Neuron (in vitro differentiated cells): Measurements from ENCODE around the gene PLEKHG7.

Experiments used
- H2AFZ ChIP-seq: one replicate; pipeline ENCODE4 v1.6.1; 2013; ENCODE audit warnings: low read depth, mild to moderate bottlenecking, inconsistent platforms, low read length, moderate library complexity
- H3K27me3 ChIP-seq: one replicate; pipeline ENCODE4 v1.6.1; 2013; ENCODE audit warnings: low read length; ENCODE audit not compliant: insufficient read depth
- H3K36me3 ChIP-seq: one replicate; pipeline ENCODE4 v1.6.1; 2013; ENCODE audit warnings: low read length; ENCODE audit not compliant: insufficient read depth
- H3K4me1 ChIP-seq: one replicate; pipeline ENCODE4 v1.6.1; 2013; ENCODE audit warnings: low read length; ENCODE audit not compliant: insufficient read depth
- H3K4me3 ChIP-seq: 2 replicates; pipeline ENCODE4 v1.5.1; 2013; ENCODE audit warnings: mild to moderate bottlenecking, low read length, moderate library complexity
- H3K9me3 ChIP-seq: one replicate; pipeline ENCODE4 v1.6.1; 2013; ENCODE audit warnings: low read length

PLEKHG7 gene

DNA sequence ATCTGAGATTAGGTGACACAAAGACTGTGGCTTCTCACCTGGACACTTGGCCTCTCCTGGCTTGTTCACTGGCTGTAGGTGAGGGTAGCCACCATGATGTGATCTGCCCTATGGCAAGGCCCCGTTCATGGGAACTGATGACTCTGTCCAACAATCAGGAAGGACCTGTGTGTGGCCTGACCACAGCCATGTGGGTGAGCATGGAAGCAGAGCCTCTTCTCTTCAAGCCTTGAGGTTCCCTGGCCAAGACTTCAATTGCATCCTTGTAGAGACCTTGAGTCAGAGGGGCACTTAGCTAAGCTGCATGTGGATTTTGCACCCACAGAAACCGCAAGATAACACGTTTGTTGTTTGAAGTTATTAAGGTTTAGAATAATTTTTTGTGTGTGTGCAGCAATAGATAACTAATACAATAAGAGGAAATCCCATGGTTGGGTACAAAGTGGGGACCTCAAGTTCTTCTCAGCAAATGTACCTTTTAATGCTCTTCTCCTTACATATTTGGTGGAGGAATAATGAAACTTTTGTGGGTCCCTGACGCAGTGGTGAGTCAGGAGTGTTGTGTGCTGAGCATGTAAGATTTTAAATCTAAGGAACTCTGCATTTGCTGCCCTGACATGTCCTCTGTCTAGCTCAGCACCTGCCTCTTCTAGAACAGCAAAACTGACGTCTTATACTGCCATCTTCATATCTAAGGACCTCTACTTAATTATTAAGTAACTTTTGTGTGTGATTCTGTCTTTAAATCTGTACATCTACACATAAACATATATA lies 27.5 kb upstream of the PLEKHG7 start:
- no peaks in the 10 kb centered on the region for H3K9me3 ChIP-seq
- no peaks in the 10 kb centered on the region for H3K4me1 ChIP-seq
- no peak overlapping the region for H2AFZ ChIP-seq
- H3K27me3 ChIP-seq, result no peaks in the 10 kb centered on the region
- no peaks in the 10 kb centered on the region for H3K36me3 ChIP-seq
- no peak overlapping the region for H3K4me3 ChIP-seq

DNA sequence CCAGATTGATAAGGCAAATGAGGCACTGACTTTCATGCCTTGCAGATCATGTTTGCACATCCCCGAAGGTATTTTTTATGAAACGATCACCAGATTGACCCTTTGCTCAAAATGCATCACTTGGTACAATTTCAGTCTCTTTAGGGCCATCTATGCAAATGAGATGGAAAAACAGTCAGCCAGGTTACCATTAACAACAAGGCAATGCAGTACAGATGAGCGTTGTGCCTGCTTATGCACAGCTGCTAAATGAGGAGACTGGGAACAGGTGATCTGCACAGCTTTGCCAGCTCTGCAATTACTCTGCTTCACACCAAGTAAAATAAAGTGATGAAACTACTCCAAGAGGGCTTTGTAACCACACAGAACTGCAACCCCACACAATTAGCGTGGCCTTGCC lies 26.1 kb upstream of the PLEKHG7 start:
- Histone ChIP-seq H3K4me3 (no peak overlapping the region), H3K27me3 (no peaks in the 10 kb centered on the region), H3K9me3 (no peaks in the 10 kb centered on the region), H2AFZ (no peak overlapping the region), H3K36me3 (no peaks in the 10 kb centered on the region), H3K4me1 (no peaks in the 10 kb centered on the region)

DNA sequence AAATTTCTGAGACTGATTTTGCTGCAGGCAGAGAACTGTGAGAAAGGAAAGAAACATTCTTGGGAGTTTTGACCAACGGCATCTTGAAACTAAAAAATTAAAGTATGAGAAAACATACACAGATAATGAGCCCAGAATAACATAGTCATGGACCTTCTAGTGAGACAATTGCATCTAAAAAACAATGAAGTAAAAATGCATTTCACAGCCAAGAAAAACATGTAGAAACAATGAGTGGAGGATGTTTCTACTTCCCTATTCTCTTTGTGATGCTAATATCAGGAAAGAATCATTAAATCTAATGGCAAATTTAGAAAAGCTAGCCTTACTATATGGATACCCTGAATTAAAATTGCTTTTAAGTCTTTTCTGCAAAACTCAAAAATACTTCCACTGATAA lies 12.2 kb upstream of the PLEKHG7 start:
- Histone ChIP-seq H3K27me3 (peaks cover 2% of the 10 kb centered on the region), H3K4me1 (peaks cover 12% of the 10 kb centered on the region), H3K4me3 (no peak overlapping the region), H3K36me3 (no peaks in the 10 kb centered on the region), H3K9me3 (no peaks in the 10 kb centered on the region), H2AFZ (no peak overlapping the region)

DNA sequence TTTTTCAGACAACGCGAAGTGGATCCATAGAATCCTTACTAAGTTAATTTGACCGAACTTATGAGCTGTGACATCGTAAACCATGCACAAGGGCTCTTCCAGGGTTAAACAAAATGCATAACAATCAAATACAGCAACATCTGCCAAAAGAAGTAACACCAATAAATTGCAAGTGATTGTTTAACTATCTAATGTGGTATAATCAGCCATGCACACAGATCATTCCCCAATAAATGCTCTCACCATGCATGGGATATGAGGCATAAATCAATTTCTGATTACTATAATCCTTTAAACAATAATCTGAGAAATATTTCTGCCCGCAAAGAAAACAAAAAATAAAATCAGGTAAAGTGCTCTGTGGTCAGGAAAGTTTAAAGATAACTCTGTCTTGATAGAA lies 7.7 kb upstream of the PLEKHG7 start:
- no peak overlapping the region for H3K4me3 ChIP-seq
- H2AFZ ChIP-seq, result no peak overlapping the region
- H3K27me3 ChIP-seq, result peaks cover 3% of the 10 kb centered on the region
- H3K4me1 ChIP-seq, result peaks cover 6% of the 10 kb centered on the region
- H3K9me3 ChIP-seq, result no peaks in the 10 kb centered on the region
- no peaks in the 10 kb centered on the region for H3K36me3 ChIP-seq

GRCh38 chr12:92695577-92695976 lies 7.2 kb upstream of the PLEKHG7 start:
- Histone ChIP-seq H3K9me3 (no peaks in the 10 kb centered on the region), H3K27me3 (peaks cover 3% of the 10 kb centered on the region), H2AFZ (no peak overlapping the region), H3K36me3 (no peaks in the 10 kb centered on the region), H3K4me3 (no peak overlapping the region), H3K4me1 (peaks cover under 1% of the 10 kb centered on the region)

DNA sequence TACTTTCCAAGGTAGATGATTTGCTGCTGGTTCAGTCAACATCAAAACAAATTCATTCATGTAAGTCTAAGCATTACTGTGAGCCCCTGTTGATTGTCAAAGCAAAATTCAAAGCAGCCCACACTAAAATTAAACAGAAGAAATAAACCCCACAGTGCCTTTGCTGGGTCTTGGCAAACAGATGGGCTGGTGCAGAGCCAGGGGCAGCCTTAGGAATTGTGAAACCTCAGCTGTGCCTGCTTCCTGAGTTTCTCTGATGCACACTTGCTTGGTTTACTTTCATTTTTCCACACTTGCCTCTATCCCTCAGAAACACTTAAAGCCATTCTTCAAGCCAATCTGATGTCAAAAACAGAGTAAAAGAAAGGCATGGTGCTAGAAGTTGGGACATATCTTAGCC lies 6.6 kb upstream of the PLEKHG7 start:
- Histone ChIP-seq H3K27me3 (peaks cover 3% of the 10 kb centered on the region), H2AFZ (no peak overlapping the region), H3K36me3 (no peaks in the 10 kb centered on the region), H3K4me3 (no peak overlapping the region), H3K4me1 (no peaks in the 10 kb centered on the region), H3K9me3 (no peaks in the 10 kb centered on the region)

DNA sequence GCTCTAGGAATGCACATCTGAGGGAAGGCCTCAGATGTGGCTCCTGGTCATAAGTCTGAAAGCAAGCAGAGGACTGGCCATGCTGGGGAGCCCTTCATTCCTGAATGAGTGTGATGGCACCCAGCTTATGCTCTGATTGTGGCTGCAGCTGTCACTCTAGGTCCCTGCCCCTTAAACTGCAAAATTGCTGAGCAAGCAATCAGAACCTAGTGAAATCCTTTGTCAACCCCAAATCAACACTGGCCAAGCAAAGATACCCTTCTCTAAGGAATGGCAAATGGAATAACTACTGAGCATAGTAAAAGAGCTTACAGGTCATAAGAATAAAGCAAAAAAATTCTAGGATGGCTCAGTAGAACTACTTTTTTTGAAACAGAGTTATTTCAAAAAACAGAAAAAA lies 4.3 kb upstream of the PLEKHG7 start:
- no peak overlapping the region for H3K4me3 ChIP-seq
- no peak overlapping the region for H2AFZ ChIP-seq
- H3K9me3 ChIP-seq, result no peaks in the 10 kb centered on the region
- H3K4me1 ChIP-seq, result no peaks in the 10 kb centered on the region
- no peaks in the 10 kb centered on the region for H3K36me3 ChIP-seq
- peaks cover 5% of the 10 kb centered on the region for H3K27me3 ChIP-seq

DNA sequence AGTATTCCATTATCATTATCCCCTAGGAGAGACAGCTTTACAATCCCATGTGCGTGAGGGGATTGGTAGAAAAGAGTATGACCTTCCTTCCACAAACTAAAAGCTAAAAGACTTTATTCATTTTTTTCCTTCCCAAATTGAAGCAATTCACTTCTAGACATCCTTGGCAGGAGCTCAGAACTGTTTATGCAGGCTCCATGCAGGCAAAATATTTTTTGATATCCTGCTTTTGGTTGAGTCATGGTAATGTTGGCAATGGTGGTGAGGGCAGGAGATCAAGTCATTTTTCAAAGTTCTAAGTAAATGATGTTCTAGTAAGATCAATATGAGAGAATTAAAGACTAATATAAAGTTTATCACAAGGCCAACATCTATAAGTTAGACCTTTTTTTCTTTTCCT lies 1.3 kb upstream of the PLEKHG7 start:
- Histone ChIP-seq H3K27me3 (peaks cover 3% of the 10 kb centered on the region), H3K9me3 (no peaks in the 10 kb centered on the region), H2AFZ (no peak overlapping the region), H3K36me3 (no peaks in the 10 kb centered on the region), H3K4me1 (no peaks in the 10 kb centered on the region), H3K4me3 (no peak overlapping the region)

DNA sequence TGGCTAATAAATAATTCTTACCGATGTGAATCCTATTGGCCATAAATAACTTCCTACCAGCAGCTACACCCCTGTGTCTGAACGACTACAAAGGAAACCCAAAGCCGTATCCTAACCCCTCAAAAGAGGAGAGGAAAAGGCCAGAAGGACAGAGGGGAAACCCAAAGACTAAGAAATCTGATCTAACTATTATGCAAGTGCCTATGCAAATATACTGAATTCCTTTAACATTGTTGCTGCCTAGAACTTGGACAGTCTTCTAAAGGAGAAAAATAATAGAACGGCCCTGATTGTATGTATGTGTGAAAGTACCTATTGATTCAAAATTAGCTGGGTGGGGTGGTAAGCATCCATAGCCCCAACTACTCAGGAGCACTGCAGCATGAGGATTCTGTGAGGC lies 997 bp downstream of the PLEKHG7 start:
- Histone ChIP-seq H3K4me1 (no peaks in the 10 kb centered on the region), H3K4me3 (no peak overlapping the region), H2AFZ (no peak overlapping the region), H3K27me3 (peaks cover 3% of the 10 kb centered on the region), H3K9me3 (no peaks in the 10 kb centered on the region), H3K36me3 (no peaks in the 10 kb centered on the region)

GRCh38 chr12:92706594-92706993 lies 3.8 kb downstream of the PLEKHG7 start:
- no peaks in the 10 kb centered on the region for H3K36me3 ChIP-seq
- H3K4me1 ChIP-seq, result no peaks in the 10 kb centered on the region
- H3K9me3 ChIP-seq, result no peaks in the 10 kb centered on the region
- no peak overlapping the region for H2AFZ ChIP-seq
- peaks cover 3% of the 10 kb centered on the region for H3K27me3 ChIP-seq
- H3K4me3 ChIP-seq, result no peak overlapping the region

- H2AFZ ChIP-seq, result no peak overlapping the region
- H3K27me3 ChIP-seq, result peaks cover under 1% of the 10 kb centered on the region
- H3K9me3 ChIP-seq, result no peaks in the 10 kb centered on the region
- H3K36me3 ChIP-seq, result no peaks in the 10 kb centered on the region
- no peaks in the 10 kb centered on the region for H3K4me1 ChIP-seq
- no peak overlapping the region for H3K4me3 ChIP-seq
Observed at GRCh38 chr12:92707926-92708325, 5.1 kb downstream of the PLEKHG7 start.

GRCh38 chr12:92715625-92716024 lies 12.8 kb downstream of the PLEKHG7 start:
- Histone ChIP-seq H2AFZ (no peak overlapping the region), H3K4me1 (peaks cover 3% of the 10 kb centered on the region), H3K27me3 (no peaks in the 10 kb centered on the region), H3K36me3 (no peaks in the 10 kb centered on the region), H3K9me3 (peaks cover 1% of the 10 kb centered on the region), H3K4me3 (no peak overlapping the region)

DNA sequence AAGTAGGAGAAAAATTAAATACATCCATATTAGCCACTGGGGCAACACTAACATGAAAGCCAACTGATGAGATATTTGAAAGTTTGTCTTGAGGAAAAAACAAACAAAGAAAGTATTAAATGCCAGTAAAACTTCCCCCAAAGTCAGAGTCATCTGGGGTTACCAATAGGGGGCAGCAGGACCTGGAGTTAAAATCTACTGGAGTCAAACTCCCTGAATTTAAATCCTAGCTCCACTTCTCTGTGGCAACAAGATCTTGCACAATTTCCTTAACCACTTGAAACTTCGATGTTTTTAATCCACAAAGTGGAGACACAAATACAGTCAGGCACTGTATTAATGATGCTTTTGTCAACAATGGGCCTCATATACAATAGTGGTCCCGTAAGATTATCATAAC lies 14.4 kb downstream of the PLEKHG7 start:
- Histone ChIP-seq H3K9me3 (peaks cover 1% of the 10 kb centered on the region), H3K4me1 (peaks cover 3% of the 10 kb centered on the region), H2AFZ (no peak overlapping the region), H3K27me3 (no peaks in the 10 kb centered on the region), H3K4me3 (no peak overlapping the region), H3K36me3 (no peaks in the 10 kb centered on the region)

DNA sequence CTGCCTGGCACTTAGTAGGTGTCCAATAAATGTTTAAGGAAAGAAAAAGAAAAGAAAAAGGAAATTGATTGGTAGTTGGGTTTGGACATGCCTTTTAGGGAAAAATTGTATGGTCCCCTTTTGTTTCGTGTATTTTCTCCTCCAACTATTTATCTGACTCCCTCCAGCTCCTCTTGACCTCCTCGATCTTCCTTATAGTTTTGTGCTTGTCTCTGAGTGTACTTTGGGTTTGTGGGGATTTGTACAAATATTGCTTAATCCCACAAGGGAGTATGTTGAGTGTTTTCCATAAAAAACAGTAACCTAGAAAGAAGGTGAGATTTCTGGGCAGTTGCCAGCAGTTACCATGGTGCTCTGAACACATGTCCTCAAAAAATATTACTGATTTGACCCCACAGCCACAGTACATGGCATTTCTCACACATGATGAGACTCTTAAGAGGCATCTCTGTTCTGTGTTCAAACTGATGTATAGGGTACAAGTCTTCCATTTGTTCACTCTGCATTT lies 15.7 kb downstream of the PLEKHG7 start:
- Histone ChIP-seq H3K4me3 (no peak overlapping the region), H2AFZ (no peak overlapping the region), H3K9me3 (peaks cover under 1% of the 10 kb centered on the region), H3K4me1 (peaks cover 3% of the 10 kb centered on the region), H3K36me3 (no peaks in the 10 kb centered on the region), H3K27me3 (no peaks in the 10 kb centered on the region)
